ENCODE data around the gene SLC2A13.
"Not testable (repeated sequence)": the region's sequence is repeated elsewhere in the genome, so short reads cannot be mapped to it uniquely, and the experiment has no call there.

SLC2A13 gene

GRCh38 chr12:39752482-39753137 lies 353.3 kb downstream of the SLC2A13 start:
- no peak for DNase-seq (ENCODE audit: low spot score)

DNA sequence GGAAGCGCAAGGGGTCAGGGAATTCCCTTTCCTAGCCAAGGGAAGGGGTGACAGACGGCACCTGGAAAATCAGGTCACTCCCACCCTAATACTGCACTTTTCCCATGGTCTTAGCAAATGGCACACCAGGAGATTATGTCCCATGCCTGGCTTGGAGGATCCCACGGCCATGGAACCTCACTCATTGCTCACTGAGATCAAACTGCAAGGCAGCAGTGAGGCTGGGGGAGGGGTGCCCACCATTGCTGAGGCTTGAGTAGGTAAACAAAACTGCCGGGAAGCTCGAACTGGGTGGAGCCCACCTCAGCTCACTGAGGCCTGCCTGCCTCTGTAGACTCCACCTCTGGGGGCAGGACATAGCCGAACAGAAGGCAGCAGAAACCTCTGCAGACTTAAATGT lies 359.7 kb downstream of the SLC2A13 start:
- not testable (repeated sequence) for DNase-seq (ENCODE audit: low spot score)

DNA sequence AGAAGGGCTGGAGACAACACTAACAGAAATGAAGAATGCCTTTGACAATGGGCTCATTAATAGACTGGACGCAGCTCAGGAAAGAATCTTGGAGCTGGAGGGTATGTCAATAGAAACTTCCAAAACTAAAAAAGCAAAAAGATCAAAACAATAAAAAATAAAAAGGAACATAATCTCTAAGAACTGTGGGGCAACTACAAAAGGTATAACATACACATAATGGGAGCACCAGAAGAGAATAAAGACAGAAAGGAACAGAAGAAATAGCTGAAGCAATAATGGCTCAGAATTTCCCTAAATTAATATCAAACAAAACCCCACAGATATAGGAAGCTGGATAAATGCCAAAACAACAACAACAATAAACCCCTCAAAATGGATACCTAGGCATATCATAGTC lies 362.2 kb downstream of the SLC2A13 start:
- no peak for DNase-seq (ENCODE audit: low spot score)

GRCh38 chr12:39736406-39736805 lies 369.5 kb downstream of the SLC2A13 start:
- no peak for DNase-seq (ENCODE audit: low spot score)

DNA sequence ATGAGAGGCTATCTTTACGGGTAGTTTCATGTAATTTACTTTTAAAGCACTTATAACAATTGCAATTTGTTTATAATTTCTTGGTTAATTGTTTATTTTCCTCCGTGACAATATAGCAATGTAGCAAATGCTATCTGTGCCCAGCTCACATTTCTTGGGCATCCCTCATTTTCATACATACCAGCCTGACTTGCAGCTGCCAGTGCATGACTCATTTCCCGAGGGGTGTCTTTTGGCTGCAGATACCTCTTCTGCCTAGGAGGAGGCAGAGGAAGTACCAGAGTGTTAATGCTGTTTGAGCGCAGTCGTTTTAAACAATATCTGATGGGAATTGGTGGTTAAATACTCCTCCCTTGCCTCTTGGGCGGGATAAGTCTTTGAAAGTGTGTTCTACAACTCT lies 382.1 kb downstream of the SLC2A13 start:
- no peak for DNase-seq (ENCODE audit: low spot score)

GRCh38 chr12:39722504-39722903 lies 383.4 kb downstream of the SLC2A13 start:
- no peak for DNase-seq (ENCODE audit: low spot score)

GRCh38 chr12:39713552-39713951 lies 392.3 kb downstream of the SLC2A13 start:
- DNase-seq (ENCODE audit: low spot score) = no peak

GRCh38 chr12:39712334-39712733 lies 393.5 kb downstream of the SLC2A13 start:
- no peak for DNase-seq (ENCODE audit: low spot score)

Measured in hepatic stellate cell (primary cell).